GM23338 (cell line): ENCODE data around the gene AQP3. TPM values are rescaled to one million over a fixed set of nuclear protein-coding genes. Genes with fewer than 3 reads are reported as not detected.

Experiments used
- ATAC-seq: fragments of 200-7000 bp; cut with Tn5 transposase; 3 replicates; pipeline ENCODE4 v1.9.1; 2020
- DNase-seq: peaks from one replicate; pipeline ENCODE4 v3.0.0-alpha.2; 2015; ENCODE audit warnings: low spot score
- H2AFZ ChIP-seq: fragments of 200-600 bp; sonication (generic); 2 replicates; pipeline ENCODE4 v1.8.0; 2016; ENCODE audit warnings: antibody characterized with exemption, mild to moderate bottlenecking, moderate library complexity
- H3F3A ChIP-seq: fragments of 200-600 bp; sonication (generic); replicated peaks from 2 replicates; pipeline ENCODE4 v1.8.0; 2017; ENCODE audit warnings: antibody characterized with exemption, mixed run types, low read depth
- H3K27ac ChIP-seq: fragments of 200-600 bp; sonication (generic); 2 replicates; pipeline ENCODE4 v1.6.1; 2016; ENCODE audit warnings: low read depth
- H3K27me3 ChIP-seq: fragments of 200-600 bp; sonication (generic); 2 replicates; pipeline ENCODE4 v1.8.0; 2016; ENCODE audit warnings: mild to moderate bottlenecking, mixed run types, moderate library complexity; ENCODE audit not compliant: insufficient read depth
- H3K36me3 ChIP-seq: fragments of 200-600 bp; sonication (generic); 2 replicates; pipeline ENCODE4 v1.8.0; 2016; ENCODE audit warnings: mild to moderate bottlenecking; ENCODE audit not compliant: insufficient read depth
- H3K4me1 ChIP-seq: fragments of 200-600 bp; sonication (generic); 2 replicates; pipeline ENCODE4 v1.8.0; 2016; ENCODE audit warnings: mild to moderate bottlenecking, moderate library complexity; ENCODE audit not compliant: insufficient read depth
- H3K4me2 ChIP-seq: fragments of 200-600 bp; sonication (generic); 2 replicates; pipeline ENCODE4 v1.7.1; 2017; ENCODE audit warnings: mixed run types
- H3K4me3 ChIP-seq: fragments of 200-600 bp; sonication (generic); 2 replicates; pipeline ENCODE4 v1.6.1; 2016; ENCODE audit warnings: mixed run types
- H3K79me2 ChIP-seq: fragments of 200-600 bp; sonication (generic); replicated peaks from 2 replicates; pipeline ENCODE4 v1.8.0; 2017; ENCODE audit warnings: mild to moderate bottlenecking; ENCODE audit not compliant: insufficient read depth
- H3K9me2 ChIP-seq: fragments of 200-600 bp; sonication (generic); 2 replicates; pipeline ENCODE4 v1.8.0; 2017; ENCODE audit not compliant: insufficient read depth
- H4K20me1 ChIP-seq: fragments of 200-600 bp; sonication (generic); replicated peaks from 2 replicates; pipeline ENCODE4 v1.8.0; 2017; ENCODE audit warnings: mild to moderate bottlenecking; ENCODE audit not compliant: insufficient read depth
- H3K27ac Mint-ChIP-seq: 2 replicates; pipeline ENCODE4 v1.8.0; 2020; ENCODE audit warnings: inconsistent platforms, mild to moderate bottlenecking, moderate library complexity, mixed read lengths
- H3K27me3 Mint-ChIP-seq: 3 replicates; pipeline ENCODE4 v1.8.0; 2022; ENCODE audit warnings: low read depth, mild to moderate bottlenecking, moderate library complexity, mixed read lengths, inconsistent platforms; ENCODE audit not compliant: insufficient read depth, poor library complexity
- H3K36me3 Mint-ChIP-seq: 3 replicates; pipeline ENCODE4 v1.8.0; 2021; ENCODE audit warnings: low read depth, mild to moderate bottlenecking, inconsistent platforms, moderate library complexity, mixed read lengths
- H3K4me1 Mint-ChIP-seq: 3 replicates; pipeline ENCODE4 v1.8.0; 2020; ENCODE audit warnings: mild to moderate bottlenecking, inconsistent platforms, mixed read lengths
- H3K4me3 Mint-ChIP-seq: 3 replicates; pipeline ENCODE4 v1.8.0; 2021; ENCODE audit warnings: moderate library complexity, mild to moderate bottlenecking, inconsistent platforms, mixed read lengths
- H3K9me3 Mint-ChIP-seq: 3 replicates; pipeline ENCODE4 v1.8.0; 2020; ENCODE audit warnings: moderate library complexity, mild to moderate bottlenecking, inconsistent platforms, mixed read lengths
- CREB1 ChIP-seq: fragments of 250-450 bp; sonication (Bioruptor Pico); IDR thresholded peaks from 2 replicates; pipeline ENCODE4 v1.5.0; 2020; ENCODE audit warnings: low read depth, mild to moderate bottlenecking, moderate library complexity
- CTCF ChIP-seq, 2 experiments: fragments of 200-600 bp in 1 of 2; sonication (generic) in 1 of 2; conservative IDR thresholded peaks; 2 replicates each; pipeline versions ENCODE4 v1.5.1 to v1.6.1; 2016 to 2017; ENCODE audit warnings: antibody characterized with exemption in 2 of 2, low read depth in 2 of 2, mild to moderate bottlenecking in 2 of 2, moderate library complexity in 1 of 2
- ETS1 ChIP-seq: IDR thresholded peaks from 2 replicates; pipeline ENCODE4 v1.6.1; 2016; ENCODE audit warnings: antibody characterized with exemption
- JUNB ChIP-seq: IDR thresholded peaks from one replicate; pipeline ENCODE4 v1.6.1; 2016; ENCODE audit warnings: antibody characterized with exemption; ENCODE audit not compliant: unreplicated experiment
- NANOG ChIP-seq: IDR thresholded peaks from 2 replicates; pipeline ENCODE4 v1.6.1; 2016; ENCODE audit warnings: antibody characterized with exemption, borderline replicate concordance
- POLR2AphosphoS5 ChIP-seq: IDR thresholded peaks from 2 replicates; pipeline ENCODE4 v1.6.1; 2016; ENCODE audit warnings: antibody characterized with exemption, low read depth
- REST ChIP-seq: IDR thresholded peaks from one replicate; pipeline ENCODE4 v1.6.1; 2018; ENCODE audit warnings: antibody characterized with exemption; ENCODE audit not compliant: unreplicated experiment
- STAT1 ChIP-seq: IDR thresholded peaks from one replicate; pipeline ENCODE4 v1.6.1; 2016; ENCODE audit warnings: antibody characterized with exemption; ENCODE audit not compliant: unreplicated experiment
- ZNF114 ChIP-seq: fragments of 250-450 bp; sonication (Bioruptor Pico); IDR thresholded peaks from 2 replicates; pipeline ENCODE4 v1.5.0; 2020; ENCODE audit warnings: mild to moderate bottlenecking, moderate library complexity
- ZNF331 ChIP-seq: fragments of 250-450 bp; sonication (Bioruptor Pico); IDR thresholded peaks from 2 replicates; pipeline ENCODE4 v1.5.0; 2020; ENCODE audit warnings: low read depth, mild to moderate bottlenecking, moderate library complexity
- ZNF462 ChIP-seq: fragments of 250-450 bp; sonication (Bioruptor Pico); IDR thresholded peaks from 2 replicates; pipeline ENCODE4 v1.5.0; 2020; ENCODE audit warnings: mild to moderate bottlenecking, moderate library complexity
- polyA plus RNA-seq: library from polyadenylated mRNA; unstranded; fragments of >200 nt; fragmentation: Nextera tagmentation; extraction: Ambion mirVana; gene quantifications from 2 replicates; pipeline ENCODE4 v1.2.1, GENCODE V29; 2016
- total RNA-seq: library from RNA; depleted of rRNA; stranded (reverse); fragments of >200 nt; shearing (Covaris generic); gene quantifications from 2 replicates; pipeline ENCODE4 v1.2.3, GENCODE V29; 2014

The AQP3 gene
- total and polyA plus RNA-seq, 2 experiments from 2014 or later: 1.4 to 3.5 TPM

- TF ChIP-seq ZNF462 (CRISPR knock-in tag) (no peak), ZNF331 (CRISPR knock-in tag) (no peak)
Observed at GRCh38 chr9:33446240-33446945, 1.0 kb downstream of the AQP3 start (continued).

GRCh38 chr9:33445389-33446239 is 1.8 kb downstream of the AQP3 start:
- no peak overlapping the region for H3K4me3 ChIP-seq
- no peak for TF ChIP-seq JUNB
- TF ChIP-seq POLR2AphosphoS5: no peak
- no peak for TF ChIP-seq CREB1 (CRISPR knock-in tag)
- no peak for TF ChIP-seq CTCF (conservative IDR thresholded peaks at IDR 0.05; ENCODE audit: low read depth in 2 of 2)
- no peak for TF ChIP-seq ETS1
- no peak for TF ChIP-seq REST
- no peak for TF ChIP-seq ZNF114 (CRISPR knock-in tag)
- no peak for TF ChIP-seq NANOG
- TF ChIP-seq STAT1: no peak
- peaks cover 26% of the 10 kb centered on the region for H3K27me3 ChIP-seq
- no peak for DNase-seq
- no peaks in the 10 kb centered on the region for H3K9me3 Mint-ChIP-seq
- no peak overlapping the region for H2AFZ ChIP-seq
- 0 out of 2 replicates have a peak, but pooled peaks cover 8% of the 10 kb centered on the region for H3F3A ChIP-seq
- peaks cover 30% of the 10 kb centered on the region for H3K27me3 Mint-ChIP-seq
- H3K4me1 ChIP-seq: peaks cover 23% of the 10 kb centered on the region
- H4K20me1 ChIP-seq: no peaks in the 10 kb centered on the region
- H3K4me2 ChIP-seq: no peak overlapping the region
- no peak overlapping the region for H3K27ac Mint-ChIP-seq
- ATAC-seq: no peak
- H3K36me3 Mint-ChIP-seq: no peaks in the 10 kb centered on the region
- no peaks in the 10 kb centered on the region for H3K9me2 ChIP-seq
- H3K4me1 Mint-ChIP-seq: peaks cover 40% of the 10 kb centered on the region; the same call in 2 of the 3 replicates
- no peaks in the 10 kb centered on the region for H3K79me2 ChIP-seq
- no peak overlapping the region for H3K27ac ChIP-seq
- H3K4me3 Mint-ChIP-seq: no peak overlapping the region; the same call in 1 of the 3 replicates
- no peaks in the 10 kb centered on the region for H3K36me3 ChIP-seq
